Sigmoid colon (tissue), 4 donors: ENCODE data around the gene MYL5.

Source experiments
- CTCF ChIP-seq, 4 experiments: fragments of 450-650 bp in 3 of 4; fragments of 200-600 bp in 1 of 4; IDR thresholded peaks; one replicate each; pipeline ENCODE4 v1.5.1; 2016 to 2019; ENCODE audit warnings: antibody characterized with exemption in 4 of 4, mild to moderate bottlenecking in 3 of 4, moderate library complexity in 2 of 4
- EP300 ChIP-seq, 4 donors: sonication (generic); formaldehyde crosslinking; IDR thresholded peaks; one replicate each; pipeline ENCODE4 v1.6.1; 2017; ENCODE audit warnings: antibody characterized with exemption in 4 of 4
- POLR2A ChIP-seq, 2 donors: fragments of 450-650 bp; IDR thresholded peaks; one replicate each; pipeline ENCODE4 v1.6.1; 2016; ENCODE audit warnings: antibody characterized with exemption in 2 of 2, mild to moderate bottlenecking in 2 of 2, moderate library complexity in 2 of 2
- POLR2AphosphoS5 ChIP-seq, 4 donors: sonication (generic); formaldehyde crosslinking; IDR thresholded peaks; one replicate each; pipeline ENCODE4 v1.6.1; 2017; ENCODE audit warnings: antibody characterized with exemption in 4 of 4

GRCh38 chr4:657834-658667, 16.3 kb upstream of the MYL5 start:
- TF ChIP-seq EP300 (IDR thresholded peaks at IDR 0.05), result no peak
- TF ChIP-seq POLR2A (IDR thresholded peaks at IDR 0.05), result no peak
- no peak for TF ChIP-seq CTCF (IDR thresholded peaks at IDR 0.05)
- no peak for TF ChIP-seq POLR2AphosphoS5 (IDR thresholded peaks at IDR 0.05)
